GM12892 (cell line): ENCODE results near the gene VWA3B.

ENCODE experiments used
- POLR2A ChIP-seq: IDR thresholded peaks from 2 replicates; pipeline ENCODE4 v1.6.1; 2011; ENCODE audit warnings: low read depth, low read length, control low read depth
- POLR2AphosphoS5 ChIP-seq: IDR thresholded peaks from 2 replicates; pipeline ENCODE4 v1.6.1; 2011; ENCODE audit warnings: low read depth, low read length, control low read depth

- TF ChIP-seq POLR2A (no peak), POLR2AphosphoS5 (no peak)
Observed at GRCh38 chr2:98126061-98126460, 39.1 kb downstream of the VWA3B start.
